Activated CD8-positive, alpha-beta T cell treated with anti-CD3 and anti-CD28 coated beads for 36 hours (primary cell): Measurements from ENCODE around the gene MESP1. TPM values are rescaled to one million over a fixed set of nuclear protein-coding genes. Genes with fewer than 3 reads are reported as not detected.

Experiments
- ATAC-seq: fragments of 200-7000 bp; cut with Tn5 transposase; one replicate; pipeline ENCODE4 v1.10.0; 2021; ENCODE audit warnings: mild to moderate bottlenecking, moderate library complexity
- CTCF ChIA-PET: fragments of 350-600 bp; sonication (Branson Sonifier 250); formaldehyde crosslinking; loops from one replicate; lab custom pipeline; 2021; ENCODE audit warnings: antibody characterized with exemption; lab: Charles Lee
- POLR2A ChIA-PET: fragments of 350-600 bp; sonication (Branson Sonifier 250); formaldehyde crosslinking; loops from one replicate; lab custom pipeline; 2021; ENCODE audit warnings: antibody characterized with exemption; lab: Charles Lee
- DNase-seq: peaks from one replicate; pipeline ENCODE4 v3.0.0-alpha.2; 2020
- H3K27ac Mint-ChIP-seq: one replicate; pipeline ENCODE4 v1.8.0; 2021; ENCODE audit warnings: mild to moderate bottlenecking, mixed read lengths
- H3K27me3 Mint-ChIP-seq: one replicate; pipeline ENCODE4 v1.8.0; 2021; ENCODE audit warnings: mixed read lengths
- H3K36me3 Mint-ChIP-seq: one replicate; pipeline ENCODE4 v1.8.0; 2021; ENCODE audit warnings: low read depth, mixed read lengths
- H3K4me1 Mint-ChIP-seq: one replicate; pipeline ENCODE4 v1.8.0; 2021; ENCODE audit warnings: low read depth, mixed read lengths
- H3K4me3 Mint-ChIP-seq: one replicate; pipeline ENCODE4 v1.8.0; 2021; ENCODE audit warnings: mild to moderate bottlenecking, moderate library complexity, mixed read lengths
- H3K9me3 Mint-ChIP-seq: one replicate; pipeline ENCODE4 v1.8.0; 2021; ENCODE audit warnings: mixed read lengths
- CTCF ChIP-seq: fragments of 200-600 bp; IDR thresholded peaks from one replicate; pipeline ENCODE4 v1.8.0; 2022; ENCODE audit warnings: antibody characterized with exemption, mild to moderate bottlenecking
- intact Hi-C: fragments of 100-400 bp; cut with micrococcal nuclease; formaldehyde crosslinking; loops from one replicate; pipeline ENCODE4 v1.10.0; 2022
- total RNA-seq, 2 experiments: library from RNA; stranded (reverse); gene quantifications; one replicate each; pipeline ENCODE4 v1.2.3, GENCODE V29; 2021

Gene MESP1
- total RNA-seq, 2 experiments from 2014 or later, result 3.4 to 5.3 TPM

- intact Hi-C loops, result no loop called here
- no peak overlapping the region for H3K27ac Mint-ChIP-seq
- H3K27me3 Mint-ChIP-seq, result peaks cover 19% of the 10 kb centered on the region
- POLR2A ChIA-PET, result no interaction called here
- no peak for DNase-seq
- H3K9me3 Mint-ChIP-seq, result no peaks in the 10 kb centered on the region
- H3K36me3 Mint-ChIP-seq, result no peaks in the 10 kb centered on the region
- no peak for TF ChIP-seq CTCF
- ATAC-seq, result no peak
- H3K4me1 Mint-ChIP-seq, result no peaks in the 10 kb centered on the region
- CTCF ChIA-PET, result no interaction called here
- H3K4me3 Mint-ChIP-seq, result no peak overlapping the region
These were observed 43.5 kb downstream of the MESP1 start for GRCh38 chr15:89707577-89707976.

- no peak for ATAC-seq
- Mint-ChIP-seq H3K9me3 (no peaks in the 10 kb centered on the region), H3K4me3 (no peak overlapping the region), H3K27me3 (peaks cover 25% of the 10 kb centered on the region), H3K4me1 (no peaks in the 10 kb centered on the region), H3K27ac (no peak overlapping the region), H3K36me3 (no peaks in the 10 kb centered on the region)
- CTCF ChIA-PET, result no interaction called here
- POLR2A ChIA-PET, result no interaction called here
- intact Hi-C loops, result no loop called here
- TF ChIP-seq CTCF, result no peak
- no peak for DNase-seq
These were observed 46.6 kb downstream of the MESP1 start for GRCh38 chr15:89704411-89704810.

Other genes starting within 250 kb of the MESP1 start
- gene TICRR, start 175.8 kb downstream of the MESP1 start, total RNA-seq, result 10 to 100 TPM; 27.0 to 29.2 TPM
- gene KIF7, start 95.8 kb downstream of the MESP1 start, total RNA-seq, result 1 to 10 TPM; 2.7 to 3.7 TPM
- 1 to 10 TPM in 1 of 2 experiments, under 1 TPM in 1; 0.50 to 1.1 TPM for gene PLIN1, start 71.9 kb downstream of the MESP1 start, total RNA-seq
- gene PEX11A, start 60.5 kb downstream of the MESP1 start, total RNA-seq, result 1 to 10 TPM; 3.3 to 4.0 TPM
- gene WDR93, start 60.4 kb downstream of the MESP1 start, total RNA-seq, result not detected
- gene MESP2, start 25.1 kb upstream of the MESP1 start, total RNA-seq, result not detected
- not detected for gene ANPEP, start 63.6 kb upstream of the MESP1 start, total RNA-seq
- gene AP3S2, start 142.7 kb upstream of the MESP1 start, total RNA-seq, result 10 to 100 TPM; 20.3 to 23.0 TPM
- not detected for gene ARPIN, start 161.7 kb upstream of the MESP1 start, total RNA-seq